Tibial artery (tissue), 4 donors: ENCODE measurements around the gene MAPK1IP1L.
"Not testable (repeated sequence)": the region's sequence is repeated elsewhere in the genome, so short reads cannot be mapped to it uniquely, and the experiment has no call there.

Source experiments
- DNase-seq, 2 donors: peaks; one replicate each; pipeline ENCODE4 v3.0.0-alpha.2; 2019
- H3K27ac ChIP-seq, 2 donors: fragments of 200-600 bp; sonication (generic) in 1 of 2; 1 replicate in 1 of 2; 2 replicates in 1 of 2; pipeline ENCODE4 v1.5.1; 2018 to 2019; ENCODE audit warnings: mild to moderate bottlenecking in 1 of 2
- H3K27me3 ChIP-seq, 2 donors: fragments of 200-600 bp; sonication (generic) in 1 of 2; one replicate each; pipeline versions ENCODE4 v1.5.1 to v1.6.0; 2016 to 2019
- H3K36me3 ChIP-seq, 3 donors: fragments of 200-600 bp; sonication (generic) in 2 of 3; one replicate each; pipeline ENCODE4 v1.5.1; 2016 to 2019; ENCODE audit warnings: mild to moderate bottlenecking in 2 of 3
- H3K4me1 ChIP-seq, 4 donors: fragments of 200-600 bp; sonication (generic) in 2 of 4; 1 replicate in 3 of 4; 2 replicates in 1 of 4; pipeline ENCODE4 v1.5.1; 2016 to 2019
- H3K4me3 ChIP-seq, 2 donors: fragments of 200-600 bp; sonication (generic) in 1 of 2; 1 replicate in 1 of 2; 2 replicates in 1 of 2; pipeline ENCODE4 v1.5.1; 2018 to 2019; ENCODE audit warnings: mild to moderate bottlenecking in 2 of 2
- H3K9me3 ChIP-seq, 3 donors: fragments of 200-600 bp; sonication (generic) in 1 of 3; one replicate each; pipeline ENCODE4 v1.5.1; 2016 to 2019
- CTCF ChIP-seq, 2 experiments: fragments of 200-600 bp in 1 of 2; fragments of 450-650 bp in 1 of 2; IDR thresholded peaks; one replicate each; pipeline ENCODE4 v1.5.1; 2017 to 2019; ENCODE audit warnings: antibody characterized with exemption in 2 of 2, mild to moderate bottlenecking in 1 of 2, moderate library complexity in 1 of 2
- intact Hi-C: fragments of 100-400 bp; cut with DNase I; formaldehyde crosslinking; loops from one replicate; pipeline ENCODE4 v1.15.0; 2023; ENCODE audit warnings: low total_unique reads

Gene MAPK1IP1L

GRCh38 chr14:55077170-55078151 is 26.0 kb downstream of the MAPK1IP1L start:
- intact Hi-C loops: no loop called here
- TF ChIP-seq CTCF (IDR thresholded peaks at IDR 0.05): no peak
- no peaks in the 10 kb centered on the region for H3K27me3 ChIP-seq
- DNase-seq: no peak
- H3K4me1 ChIP-seq: peaks cover 0 to 8% (median 4%) of the 10 kb centered on the region in 4 donors
- no peak overlapping the region for H3K4me3 ChIP-seq
- H3K36me3 ChIP-seq: no peaks in the 10 kb centered on the region
- H3K27ac ChIP-seq: no peak overlapping the region
- no peaks in the 10 kb centered on the region for H3K9me3 ChIP-seq

GRCh38 chr14:55079961-55080360 is 28.5 kb downstream of the MAPK1IP1L start:
- H3K4me3 ChIP-seq, intact Hi-C loops, DNase-seq, H3K4me1 ChIP-seq, H3K36me3 ChIP-seq, H3K27me3 ChIP-seq, H3K9me3 ChIP-seq, H3K27ac ChIP-seq: not testable (repeated sequence)

- TF ChIP-seq CTCF (IDR thresholded peaks at IDR 0.05): no peak
- intact Hi-C loops: no loop called here
- no peaks in the 10 kb centered on the region for H3K36me3 ChIP-seq
- DNase-seq: no peak
- no peak overlapping the region for H3K4me3 ChIP-seq
- peaks cover 0 to 3% (median 0%) of the 10 kb centered on the region in 4 donors for H3K4me1 ChIP-seq
- no peaks in the 10 kb centered on the region for H3K9me3 ChIP-seq
- H3K27me3 ChIP-seq: no peaks in the 10 kb centered on the region
- H3K27ac ChIP-seq: no peak overlapping the region
These were observed 33.1 kb downstream of the MAPK1IP1L start for GRCh38 chr14:55084401-55085059.

GRCh38 chr14:55085060-55085660 is 33.7 kb downstream of the MAPK1IP1L start:
- Histone ChIP-seq H3K36me3 (no peaks in the 10 kb centered on the region), H3K4me1 (peaks cover 0 to 6% (median 0%) of the 10 kb centered on the region in 4 donors), H3K4me3 (no peak overlapping the region), H3K9me3 (no peaks in the 10 kb centered on the region), H3K27me3 (no peaks in the 10 kb centered on the region), H3K27ac (no peak overlapping the region)
- DNase-seq: no peak
- no peak for TF ChIP-seq CTCF (IDR thresholded peaks at IDR 0.05)
- intact Hi-C loops: no loop called here

GRCh38 chr14:55086938-55087337 is 35.5 kb downstream of the MAPK1IP1L start:
- Histone ChIP-seq H3K27ac (no peak overlapping the region), H3K36me3 (no peaks in the 10 kb centered on the region), H3K27me3 (no peaks in the 10 kb centered on the region), H3K9me3 (no peaks in the 10 kb centered on the region), H3K4me1 (peaks cover 0 to 6% (median 0%) of the 10 kb centered on the region in 4 donors), H3K4me3 (no peak overlapping the region)
- TF ChIP-seq CTCF (IDR thresholded peaks at IDR 0.05): no peak
- no peak for DNase-seq
- intact Hi-C loops: loop anchor here (2.0 kb wide), 1 partner anchor 74 kb away; no protein-coding TSS in a partner anchor
